ENCODE data around the gene DGLUCY.
"Not testable (repeated sequence)": the region's sequence is repeated elsewhere in the genome, so short reads cannot be mapped to it uniquely, and the experiment has no call there.

The DGLUCY gene

GRCh38 chr14:91252871-91253794, 139.3 kb downstream of the DGLUCY start:
- H3K27ac ChIP-seq, result peak overlapping the region; percentile 12
- DNase-seq (ENCODE audit: low read depth, low spot score), result no peak

- DNase-seq (ENCODE audit: low read depth, low spot score), result no peak
- peak overlapping the region; percentile 12 for H3K27ac ChIP-seq
Measured at GRCh38 chr14:91253795-91254323, 140.0 kb downstream of the DGLUCY start.

- no peak overlapping the region for H3K27ac ChIP-seq
- DNase-seq (ENCODE audit: low read depth, low spot score), result no peak
Measured at GRCh38 chr14:91254461-91254860, 140.6 kb downstream of the DGLUCY start.

GRCh38 chr14:91255026-91255695, 141.3 kb downstream of the DGLUCY start:
- no peak overlapping the region for H3K27ac ChIP-seq
- no peak for DNase-seq (ENCODE audit: low read depth, low spot score)

GRCh38 chr14:91256661-91257060, 142.8 kb downstream of the DGLUCY start:
- DNase-seq (ENCODE audit: low read depth, low spot score), result no peak
- peak overlapping the region; percentile 82 for H3K27ac ChIP-seq

- no peak for DNase-seq (ENCODE audit: low read depth, low spot score)
- H3K27ac ChIP-seq, result peak overlapping the region; percentile 82
Measured at GRCh38 chr14:91257328-91258010, 143.6 kb downstream of the DGLUCY start.

- peak overlapping the region; percentile 82 for H3K27ac ChIP-seq
- DNase-seq (ENCODE audit: low read depth, low spot score), result peak; percentile 95
Measured at GRCh38 chr14:91258011-91258618, 144.2 kb downstream of the DGLUCY start.

GRCh38 chr14:91258876-91259275, 145.0 kb downstream of the DGLUCY start:
- DNase-seq (ENCODE audit: low read depth, low spot score), result no peak
- peak overlapping the region; percentile 82 for H3K27ac ChIP-seq

GRCh38 chr14:91261115-91261514, 147.2 kb downstream of the DGLUCY start:
- DNase-seq (ENCODE audit: low read depth, low spot score), result no peak

GRCh38 chr14:91261986-91262549, 148.2 kb downstream of the DGLUCY start:
- no peak overlapping the region for H3K27ac ChIP-seq
- no peak for DNase-seq (ENCODE audit: low read depth, low spot score)

More at GRCh38 chr14:91261115-91261514, 147.2 kb downstream of the DGLUCY start:
- H3K27ac ChIP-seq, result no peak overlapping the region

- DNase-seq (ENCODE audit: low read depth, low spot score), result no peak
- no peak overlapping the region for H3K27ac ChIP-seq
Measured at GRCh38 chr14:91263329-91263728, 149.5 kb downstream of the DGLUCY start.

- no peak for DNase-seq (ENCODE audit: low read depth, low spot score)
- peak overlapping the region; percentile 39 for H3K27ac ChIP-seq
Measured at GRCh38 chr14:91264151-91265150, 150.6 kb downstream of the DGLUCY start.

GRCh38 chr14:91265404-91265803, 151.5 kb downstream of the DGLUCY start:
- peak overlapping the region; percentile 39 for H3K27ac ChIP-seq
- DNase-seq (ENCODE audit: low read depth, low spot score), result no peak

- not testable (repeated sequence) for H3K27ac ChIP-seq; DNase-seq (ENCODE audit: low read depth, low spot score)
Measured at GRCh38 chr14:91266276-91266675, 152.4 kb downstream of the DGLUCY start.

GRCh38 chr14:91267965-91268437, 154.1 kb downstream of the DGLUCY start:
- H3K27ac ChIP-seq, result no peak overlapping the region
- DNase-seq (ENCODE audit: low read depth, low spot score), result no peak

GRCh38 chr14:91269076-91269991, 155.5 kb downstream of the DGLUCY start:
- no peak overlapping the region for H3K27ac ChIP-seq
- no peak for DNase-seq (ENCODE audit: low read depth, low spot score)

- H3K27ac ChIP-seq, result no peak overlapping the region
- no peak for DNase-seq (ENCODE audit: low read depth, low spot score)
Measured at GRCh38 chr14:91270188-91270587, 156.3 kb downstream of the DGLUCY start.
